AG04449 (cell line): ENCODE measurements around the gene SEH1L.

Source experiments
- CTCF ChIA-PET: fragments of 350-600 bp; formaldehyde crosslinking; extraction: SDS; loops from one replicate; lab custom pipeline; 2021; ENCODE audit warnings: antibody characterized with exemption; lab: Yijun Ruan, JAX
- POLR2A ChIA-PET: fragments of 400-600, 350-600 bp; formaldehyde crosslinking; extraction: SDS; loops from one replicate; lab custom pipeline; 2020; ENCODE audit warnings: antibody characterized with exemption, inconsistent platforms; lab: Yijun Ruan, JAX
- DNase-seq: peaks from one replicate; pipeline ENCODE4 v3.0.0-alpha.2; 2010; ENCODE audit warnings: low read depth, low spot score
- H3K4me3 ChIP-seq: 2 replicates; pipeline ENCODE4 v1.5.1; 2011; ENCODE audit warnings: low read depth, mild to moderate bottlenecking, control low read depth, low read length
- TF ChIP-seq, protein P1 (sequence below): IDR thresholded peaks from one replicate; pipeline ENCODE4 v1.5.1; 2011; ENCODE audit warnings: mild to moderate bottlenecking, moderate library complexity, low read length, control low read depth, inconsistent platforms; ENCODE audit not compliant: insufficient read depth; ENCODE audit errors: missing control alignments

SEH1L gene

DNA sequence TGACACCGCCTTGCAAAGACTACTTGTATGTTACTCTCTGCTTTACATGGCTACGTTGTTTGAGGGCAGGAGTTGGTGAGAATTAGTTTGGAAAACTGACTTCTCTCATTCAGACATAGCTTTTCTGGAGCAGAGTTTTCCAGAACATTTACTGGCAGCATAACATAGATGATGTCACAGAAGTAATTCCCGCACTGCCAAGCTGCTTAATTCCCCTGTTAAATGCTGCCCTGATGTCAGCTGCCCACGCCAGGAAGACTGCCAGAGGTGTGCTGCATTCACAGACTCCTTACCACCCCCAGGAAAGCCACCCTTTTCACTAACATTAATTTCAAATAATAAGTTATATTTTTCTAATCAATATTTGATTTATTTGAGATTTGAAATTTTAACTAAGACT is 39.1 kb upstream of the SEH1L start:
- H3K4me3 ChIP-seq: no peak overlapping the region
- DNase-seq: no peak
- ChIA-PET CTCF (interaction anchor here (0.9 to 8.0 kb wide), 4 partner anchors 9 to 27 kb away, joined by 4 to 82 read pairs (median 14); no protein-coding TSS in a partner anchor), POLR2A (no interaction called here)
- TF ChIP-seq, protein P1, sequence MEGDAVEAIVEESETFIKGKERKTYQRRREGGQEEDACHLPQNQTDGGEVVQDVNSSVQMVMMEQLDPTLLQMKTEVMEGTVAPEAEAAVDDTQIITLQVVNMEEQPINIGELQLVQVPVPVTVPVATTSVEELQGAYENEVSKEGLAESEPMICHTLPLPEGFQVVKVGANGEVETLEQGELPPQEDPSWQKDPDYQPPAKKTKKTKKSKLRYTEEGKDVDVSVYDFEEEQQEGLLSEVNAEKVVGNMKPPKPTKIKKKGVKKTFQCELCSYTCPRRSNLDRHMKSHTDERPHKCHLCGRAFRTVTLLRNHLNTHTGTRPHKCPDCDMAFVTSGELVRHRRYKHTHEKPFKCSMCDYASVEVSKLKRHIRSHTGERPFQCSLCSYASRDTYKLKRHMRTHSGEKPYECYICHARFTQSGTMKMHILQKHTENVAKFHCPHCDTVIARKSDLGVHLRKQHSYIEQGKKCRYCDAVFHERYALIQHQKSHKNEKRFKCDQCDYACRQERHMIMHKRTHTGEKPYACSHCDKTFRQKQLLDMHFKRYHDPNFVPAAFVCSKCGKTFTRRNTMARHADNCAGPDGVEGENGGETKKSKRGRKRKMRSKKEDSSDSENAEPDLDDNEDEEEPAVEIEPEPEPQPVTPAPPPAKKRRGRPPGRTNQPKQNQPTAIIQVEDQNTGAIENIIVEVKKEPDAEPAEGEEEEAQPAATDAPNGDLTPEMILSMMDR: no peak

DNA sequence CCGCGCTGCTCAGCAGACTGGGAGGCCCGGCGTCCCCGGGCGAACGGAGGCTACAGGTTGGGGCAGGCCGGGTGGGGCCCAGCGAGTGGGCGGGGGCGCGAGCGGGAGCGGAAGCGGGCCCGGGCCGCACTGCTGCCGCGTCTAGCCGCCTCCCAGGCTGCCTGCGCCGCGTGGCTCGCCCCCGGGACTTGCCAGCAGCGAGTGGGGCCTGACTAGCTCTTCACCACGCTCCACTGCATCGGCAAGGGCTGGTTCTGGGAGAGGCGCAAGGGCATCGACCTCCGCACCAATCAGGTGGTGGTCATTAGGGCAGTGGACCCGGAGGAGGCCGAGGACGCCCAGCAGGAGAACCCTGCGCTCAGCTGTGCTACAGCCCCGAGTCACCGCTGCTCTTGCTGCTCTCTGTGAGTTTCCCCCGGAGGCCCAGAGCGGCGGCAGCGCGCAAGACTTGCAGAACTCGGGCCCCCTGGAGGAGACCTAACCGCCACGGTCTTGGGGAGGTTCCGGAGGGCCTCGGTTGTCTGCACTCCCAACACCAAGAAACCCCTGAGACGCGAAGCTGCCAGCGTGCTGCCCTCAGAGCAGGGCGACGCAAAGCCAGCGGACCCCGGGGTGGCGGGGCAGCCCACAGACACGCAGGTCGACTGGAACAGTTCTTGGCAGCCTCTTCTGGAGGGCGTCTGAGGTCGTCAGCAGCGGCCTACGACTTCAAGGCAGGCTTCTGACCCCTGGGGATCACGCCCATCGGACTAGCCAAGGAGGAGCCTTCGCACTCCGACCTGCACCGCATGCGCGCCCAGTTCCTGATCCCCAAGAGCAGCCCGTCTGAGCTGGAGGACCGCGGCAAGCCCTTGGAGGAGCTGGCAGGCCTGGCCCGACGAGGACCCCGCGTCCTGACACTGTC is 36.5 kb upstream of the SEH1L start:
- ChIA-PET CTCF (interaction anchor here (0.9 to 3.3 kb wide), 7 partner anchors 11 to 168 kb away, joined by 3 to 10 read pairs (median 3); no protein-coding TSS in a partner anchor), POLR2A (no interaction called here)
- peak overlapping the region; percentile 32 for H3K4me3 ChIP-seq
- TF ChIP-seq, protein P1: no peak
- no peak for DNase-seq

DNA sequence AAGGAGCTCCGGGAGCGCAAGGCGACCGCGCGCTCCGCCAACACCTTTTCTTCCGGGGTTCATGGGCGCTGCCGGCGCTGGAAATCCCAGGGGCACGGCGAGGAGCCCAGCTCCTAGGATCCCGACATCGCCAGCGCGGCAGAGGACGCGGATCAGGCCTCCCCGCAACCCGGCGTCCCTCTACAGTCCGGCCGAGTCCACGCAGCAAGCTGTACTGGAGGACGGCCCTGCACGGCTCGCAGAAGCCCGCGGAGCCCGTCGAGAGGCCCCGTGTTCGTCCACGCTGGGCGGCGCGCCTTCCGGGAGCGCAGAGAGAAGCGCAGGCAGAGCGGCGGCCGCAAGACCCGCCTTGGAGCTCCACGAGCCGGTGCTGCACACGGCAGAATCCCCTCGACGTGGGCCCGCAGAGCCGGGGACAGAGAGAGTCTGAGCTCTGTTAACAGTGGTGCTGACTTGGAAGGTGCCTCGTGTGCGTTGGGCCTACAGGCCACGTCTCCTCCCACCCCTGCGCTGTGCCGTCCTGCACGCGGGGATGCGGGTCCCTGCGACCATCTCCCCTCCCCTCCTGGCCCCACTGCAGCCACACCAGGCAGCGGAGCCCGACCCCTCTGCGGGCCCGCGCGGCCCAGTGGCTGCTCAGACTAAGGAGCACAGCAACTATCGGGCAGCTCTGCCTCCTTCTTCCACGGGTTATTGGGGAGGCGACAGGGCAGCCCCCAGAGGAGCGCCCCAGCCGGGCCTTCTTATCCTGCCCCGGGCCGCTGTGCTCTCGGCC is 35.7 kb upstream of the SEH1L start:
- CTCF ChIA-PET: interaction anchor here (0.9 to 3.3 kb wide), 6 partner anchors 10 to 168 kb away, joined by 3 to 10 read pairs (median 3); no protein-coding TSS in a partner anchor
- no peak for DNase-seq
- TF ChIP-seq, protein P1: no peak
- POLR2A ChIA-PET: no interaction called here
- no peak overlapping the region for H3K4me3 ChIP-seq

DNA sequence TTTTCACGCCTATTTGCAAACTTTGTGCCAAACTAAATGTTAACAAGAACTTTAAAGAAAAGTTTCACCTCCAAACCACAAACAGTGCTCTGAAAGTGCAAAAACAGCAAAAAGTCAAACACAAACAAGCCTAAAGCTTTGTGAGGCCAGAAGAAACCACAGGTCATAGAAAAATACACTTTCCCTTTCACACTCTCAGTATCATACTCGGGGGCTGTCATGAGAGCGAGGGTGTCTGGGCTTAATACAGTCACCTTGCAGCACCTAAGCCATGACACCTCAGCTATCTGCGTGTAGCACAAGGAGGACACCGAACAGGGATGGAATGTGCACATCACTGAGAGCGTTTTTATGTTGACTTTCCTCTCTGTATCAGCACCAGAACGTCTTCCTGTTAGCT is 26.6 kb upstream of the SEH1L start:
- H3K4me3 ChIP-seq: no peak overlapping the region
- ChIA-PET POLR2A (no interaction called here), CTCF (interaction anchor here (0.9 to 3.5 kb wide), 4 partner anchors 14 to 196 kb away, joined by 3 to 29 read pairs (median 8); no protein-coding TSS in a partner anchor)
- no peak for DNase-seq
- TF ChIP-seq, protein P1: no peak

DNA sequence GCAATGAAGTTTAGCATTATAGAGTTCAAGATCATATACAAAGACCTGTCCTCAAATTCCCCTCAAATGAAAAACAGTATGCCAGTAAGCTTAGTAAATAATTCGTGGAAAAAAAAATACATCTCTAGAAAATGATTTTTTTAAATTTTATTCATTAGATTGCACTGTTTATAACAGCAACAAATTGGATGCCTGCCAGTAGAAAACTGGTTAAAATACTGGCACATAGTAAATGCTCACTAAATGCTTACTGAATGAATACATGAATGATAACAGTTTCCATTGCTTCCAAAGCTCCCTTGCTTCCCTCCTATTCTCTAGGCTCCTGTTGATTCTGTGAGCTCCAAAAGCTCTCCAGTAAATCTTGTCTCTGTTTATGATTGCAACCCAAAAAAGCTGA is 25.5 kb upstream of the SEH1L start:
- CTCF ChIA-PET: interaction anchor here (1.1 to 3.5 kb wide), 7 partner anchors 11 to 195 kb away, joined by 3 to 29 read pairs (median 4); no protein-coding TSS in a partner anchor
- TF ChIP-seq, protein P1: no peak
- no peak for DNase-seq
- no peak overlapping the region for H3K4me3 ChIP-seq
- POLR2A ChIA-PET: interaction anchor here (0.7 kb wide), 1 partner anchor 62 kb away, joined by 3 read pairs; no protein-coding TSS in a partner anchor
